Fibroblast of peridontal ligament (primary cell): Measurements from ENCODE around the gene HECW1.
"Not testable (repeated sequence)": the region's sequence is repeated elsewhere in the genome, so short reads cannot be mapped to it uniquely, and the experiment has no call there.

ENCODE experiments used
- DNase-seq: peaks from one replicate; pipeline ENCODE4 v3.0.0-alpha.2; 2010; ENCODE audit errors: extremely low read depth

HECW1 gene

GRCh38 chr7:43308913-43309705 is 196.7 kb downstream of the HECW1 start:
- no peak for DNase-seq

DNA sequence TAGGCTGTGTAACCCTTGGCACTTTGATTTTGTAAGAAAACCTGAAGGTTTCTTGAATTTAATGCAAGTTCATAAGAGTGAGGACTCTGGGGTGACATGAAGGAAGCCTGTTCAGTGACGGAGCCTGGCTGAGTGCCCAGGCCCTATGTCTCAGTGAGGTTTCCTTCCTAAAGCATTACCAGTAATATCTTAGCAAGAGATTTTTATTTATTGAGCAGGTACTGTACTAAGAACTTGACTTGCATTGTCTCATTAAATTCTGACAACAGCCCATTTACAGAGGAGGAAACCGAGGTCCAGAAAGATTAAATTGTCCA is 197.2 kb downstream of the HECW1 start:
- DNase-seq = no peak

DNA sequence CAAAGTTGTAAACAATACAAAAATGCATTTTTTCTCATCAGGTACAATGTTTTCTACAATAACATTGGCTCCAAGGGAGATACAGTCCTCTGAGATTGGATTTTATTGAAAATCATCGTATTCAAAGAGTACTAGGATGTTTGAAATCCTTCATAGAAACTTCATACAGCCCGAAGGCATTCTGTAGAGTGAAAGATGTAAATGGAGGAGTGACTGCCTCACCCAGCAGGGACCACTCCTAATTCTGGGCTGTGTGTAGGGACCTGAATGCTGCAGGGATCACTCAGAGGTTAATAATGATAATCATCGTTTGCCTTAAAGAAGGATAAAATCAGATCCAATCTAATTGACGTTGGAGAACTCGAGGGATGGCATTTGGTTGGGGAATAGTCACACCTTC is 198.6 kb downstream of the HECW1 start:
- DNase-seq = no peak

DNA sequence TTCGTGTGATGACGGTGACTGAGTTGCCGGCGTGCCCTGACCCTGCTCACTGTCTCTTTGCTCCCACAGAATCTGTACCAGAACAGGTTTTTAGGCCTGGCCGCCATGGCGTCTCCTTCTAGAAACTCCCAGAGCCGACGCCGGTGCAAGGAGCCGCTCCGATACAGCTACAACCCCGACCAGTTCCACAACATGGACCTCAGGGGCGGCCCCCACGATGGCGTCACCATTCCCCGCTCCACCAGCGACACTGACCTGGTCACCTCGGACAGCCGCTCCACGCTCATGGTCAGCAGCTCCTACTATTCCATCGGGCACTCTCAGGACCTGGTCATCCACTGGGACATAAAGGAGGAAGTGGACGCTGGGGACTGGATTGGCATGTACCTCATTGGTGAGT is 199.2 kb downstream of the HECW1 start:
- no peak for DNase-seq

GRCh38 chr7:43313628-43314378 is 201.4 kb downstream of the HECW1 start:
- peak; percentile 10 for DNase-seq

DNA sequence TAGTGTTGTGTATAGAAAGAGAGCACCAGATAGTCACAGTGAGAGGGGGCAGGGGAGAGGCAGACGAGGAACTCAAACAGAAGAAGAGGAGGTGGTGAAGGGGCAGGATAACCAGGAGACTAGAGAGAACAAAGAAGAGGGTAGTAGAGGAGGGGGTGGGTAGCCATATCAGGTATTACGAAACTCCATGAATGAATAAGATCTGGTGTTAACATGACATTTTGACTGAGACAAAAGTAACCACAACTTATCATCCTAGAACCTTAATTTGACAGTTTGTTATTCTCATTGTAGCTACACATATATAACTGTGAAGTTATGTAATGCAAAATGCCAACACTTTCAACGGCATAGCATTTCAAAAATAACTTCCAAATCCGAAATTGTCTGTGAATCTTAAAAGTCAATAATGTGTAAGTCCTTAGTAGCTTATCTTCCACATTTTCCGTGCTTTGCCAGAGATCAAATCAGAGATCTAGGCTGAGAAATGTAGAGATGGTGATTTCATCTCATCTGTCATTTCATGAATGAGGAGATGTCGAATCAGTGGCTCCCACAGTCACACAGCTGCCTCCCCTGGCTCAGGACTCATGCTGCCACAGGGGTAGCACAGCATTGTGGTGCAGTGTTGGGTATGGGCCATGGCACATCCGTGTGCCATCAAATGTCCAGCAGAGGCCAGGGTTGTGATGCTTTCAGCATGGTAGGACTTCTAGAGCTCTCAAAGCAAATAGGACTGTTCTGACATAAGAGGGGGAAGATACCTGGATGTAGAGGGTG is 202.1 kb downstream of the HECW1 start:
- no peak for DNase-seq

GRCh38 chr7:43317075-43317474 is 204.6 kb downstream of the HECW1 start:
- DNase-seq = no peak

DNA sequence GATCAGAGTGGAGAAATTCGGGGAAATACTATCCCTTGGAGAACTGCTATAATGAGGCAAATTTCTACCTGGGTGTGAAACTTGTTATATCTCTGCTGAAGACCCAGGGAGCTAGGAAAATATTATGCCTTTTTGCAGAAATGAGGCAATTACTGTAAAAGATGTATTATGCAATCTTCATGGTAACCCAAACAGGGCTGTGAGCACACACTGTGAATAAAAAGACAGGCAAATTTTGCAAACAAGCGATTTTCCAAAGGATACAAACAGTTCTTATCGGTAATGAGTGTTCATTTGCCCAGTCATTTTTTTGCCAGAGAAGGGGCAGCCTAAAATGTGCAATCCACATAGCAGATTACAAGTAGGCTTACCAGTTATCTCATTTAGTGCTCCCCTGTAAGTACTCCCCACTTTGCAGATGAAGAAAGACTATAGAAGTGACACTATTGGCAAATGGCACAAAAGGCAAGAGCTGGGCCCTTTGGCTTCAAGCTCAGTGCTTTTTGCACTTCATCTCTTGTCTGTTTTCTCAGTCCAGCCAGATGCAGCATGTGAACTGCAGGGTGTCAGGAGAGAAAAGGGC is 205.8 kb downstream of the HECW1 start:
- peak; percentile 21 for DNase-seq

DNA sequence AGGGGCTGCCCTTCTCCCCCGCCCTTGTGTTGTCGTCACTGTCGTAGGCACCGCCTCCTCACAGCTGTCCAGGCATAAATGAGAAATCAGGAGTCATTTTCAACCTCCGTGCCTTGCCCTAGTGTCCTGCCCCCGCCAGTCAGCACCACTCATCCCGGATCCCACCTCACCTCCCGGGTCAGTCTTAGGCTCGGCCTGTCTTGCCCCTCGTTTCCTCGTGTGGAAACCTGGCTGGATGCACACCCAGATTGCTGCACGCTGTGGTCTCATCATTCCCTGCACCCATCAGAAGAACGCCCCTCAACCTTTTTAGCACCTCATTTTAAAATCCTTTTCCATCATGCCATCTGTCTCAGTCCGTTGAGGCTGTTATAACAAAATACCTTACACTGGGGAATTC is 213.1 kb downstream of the HECW1 start:
- no peak for DNase-seq

DNA sequence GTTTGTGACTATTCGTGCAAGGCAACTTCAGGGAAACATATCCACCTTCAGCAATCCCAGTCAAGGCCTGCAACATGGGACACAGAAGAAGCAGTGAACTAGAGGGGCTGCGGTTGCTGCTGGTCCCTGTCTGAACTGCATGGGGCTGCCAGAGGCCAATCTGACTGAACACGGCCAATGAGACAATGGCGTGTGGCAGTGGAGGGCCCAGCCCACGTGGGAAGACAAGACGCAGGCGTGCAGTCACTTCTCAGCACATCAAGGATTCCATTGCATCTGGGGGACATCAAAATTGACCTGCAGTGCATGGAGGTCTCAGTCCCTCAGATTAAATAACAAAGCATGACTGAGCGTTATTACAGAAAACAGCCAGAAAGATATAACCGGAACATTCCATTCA is 215.9 kb downstream of the HECW1 start:
- DNase-seq = no peak

DNA sequence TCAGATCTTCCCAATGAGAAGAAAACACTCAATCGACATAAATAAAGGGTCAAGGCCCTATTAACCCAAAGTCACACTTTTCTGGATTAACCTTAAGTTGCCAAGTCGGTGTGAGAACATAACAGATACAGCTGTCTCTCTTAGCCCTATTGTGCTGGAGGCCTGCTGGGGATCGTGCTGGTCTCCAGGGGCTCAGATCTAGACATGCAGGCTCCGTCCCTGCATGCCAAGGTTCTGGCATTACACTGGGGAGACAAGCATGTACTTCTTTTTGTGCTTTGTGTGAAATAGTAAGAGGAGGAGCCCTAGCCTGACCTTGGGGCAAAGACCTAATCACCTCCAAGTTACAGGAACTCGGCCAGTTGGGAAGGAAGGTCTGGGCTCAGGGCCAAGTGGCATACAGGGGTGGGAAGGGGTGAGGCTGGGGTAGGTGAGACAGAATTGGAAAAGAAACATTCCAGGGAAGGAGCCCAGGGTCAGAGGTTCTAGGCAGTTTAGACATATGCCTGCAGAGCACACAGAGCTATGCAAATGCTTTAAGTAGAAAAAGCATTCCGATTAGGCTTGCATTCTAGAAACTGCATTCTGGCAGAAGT is 216.4 kb downstream of the HECW1 start:
- DNase-seq = no peak

GRCh38 chr7:43332193-43332796 is 219.8 kb downstream of the HECW1 start:
- DNase-seq = no peak

DNA sequence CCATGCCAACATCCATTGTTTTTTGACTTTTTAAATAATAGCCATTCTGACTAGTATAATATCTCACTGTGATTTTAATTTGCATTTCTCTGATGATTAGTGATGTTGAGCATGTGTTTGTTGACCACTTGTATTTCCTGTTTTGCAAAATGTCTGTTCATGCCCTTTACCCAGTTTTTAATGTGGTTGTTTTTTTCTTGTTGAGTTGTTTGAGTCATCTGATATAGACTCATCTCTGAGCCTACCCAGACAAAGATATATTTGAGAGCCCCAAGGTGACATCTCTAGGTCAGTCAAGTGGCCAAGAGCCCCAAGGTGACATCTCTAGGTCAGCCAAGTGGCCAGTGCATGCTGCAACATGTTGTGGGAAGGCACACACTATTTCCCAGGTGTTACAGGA is 224.7 kb downstream of the HECW1 start:
- DNase-seq = no peak

GRCh38 chr7:43337811-43338210 is 225.4 kb downstream of the HECW1 start:
- no peak for DNase-seq

DNA sequence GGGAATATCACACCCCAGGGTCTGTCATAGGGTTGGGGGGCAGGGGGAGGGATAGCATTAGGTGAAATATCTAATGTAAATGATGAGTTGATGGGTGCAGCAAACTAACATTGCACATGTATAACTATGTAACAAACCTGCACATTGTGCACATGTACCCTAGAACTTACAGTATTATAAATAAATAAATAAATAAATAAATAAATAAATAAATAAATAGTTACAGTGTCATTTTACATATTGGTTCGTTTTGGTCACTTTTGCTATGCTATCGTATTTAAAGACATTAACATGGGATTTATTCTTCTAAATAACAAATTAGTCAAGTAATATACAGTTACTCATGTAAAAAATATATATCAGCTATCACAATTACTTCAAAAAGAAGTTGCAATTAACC is 228.7 kb downstream of the HECW1 start:
- DNase-seq = no peak

- DNase-seq = not testable (repeated sequence)
Measured at GRCh38 chr7:43343417-43343816, 231.0 kb downstream of the HECW1 start.

- peak; percentile 16 for DNase-seq
Measured at GRCh38 chr7:43345696-43346095, 233.2 kb downstream of the HECW1 start.

GRCh38 chr7:43351683-43352082 is 239.2 kb downstream of the HECW1 start:
- no peak for DNase-seq

- no peak for DNase-seq
Measured at GRCh38 chr7:43353902-43354301, 241.5 kb downstream of the HECW1 start.

DNA sequence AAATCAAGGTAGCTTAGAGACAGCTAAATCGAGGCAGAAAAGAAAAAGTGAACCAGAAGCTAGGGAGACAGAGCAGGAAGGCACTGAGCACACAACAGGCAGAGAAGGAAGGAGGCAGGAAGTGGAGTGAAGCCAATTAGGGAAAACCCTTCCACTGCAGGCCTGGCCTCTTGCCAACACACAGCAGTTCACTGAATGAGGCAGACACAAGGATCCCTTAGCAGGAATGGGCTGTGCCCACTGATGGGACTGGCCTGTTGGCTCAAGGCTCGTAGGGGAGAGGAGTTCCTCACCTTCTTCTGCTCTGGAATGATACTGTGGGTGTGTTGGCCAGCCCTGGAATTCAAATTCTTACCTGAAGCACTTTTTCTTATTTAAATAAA is 250.2 kb downstream of the HECW1 start:
- peak; percentile 5 for DNase-seq

DNA sequence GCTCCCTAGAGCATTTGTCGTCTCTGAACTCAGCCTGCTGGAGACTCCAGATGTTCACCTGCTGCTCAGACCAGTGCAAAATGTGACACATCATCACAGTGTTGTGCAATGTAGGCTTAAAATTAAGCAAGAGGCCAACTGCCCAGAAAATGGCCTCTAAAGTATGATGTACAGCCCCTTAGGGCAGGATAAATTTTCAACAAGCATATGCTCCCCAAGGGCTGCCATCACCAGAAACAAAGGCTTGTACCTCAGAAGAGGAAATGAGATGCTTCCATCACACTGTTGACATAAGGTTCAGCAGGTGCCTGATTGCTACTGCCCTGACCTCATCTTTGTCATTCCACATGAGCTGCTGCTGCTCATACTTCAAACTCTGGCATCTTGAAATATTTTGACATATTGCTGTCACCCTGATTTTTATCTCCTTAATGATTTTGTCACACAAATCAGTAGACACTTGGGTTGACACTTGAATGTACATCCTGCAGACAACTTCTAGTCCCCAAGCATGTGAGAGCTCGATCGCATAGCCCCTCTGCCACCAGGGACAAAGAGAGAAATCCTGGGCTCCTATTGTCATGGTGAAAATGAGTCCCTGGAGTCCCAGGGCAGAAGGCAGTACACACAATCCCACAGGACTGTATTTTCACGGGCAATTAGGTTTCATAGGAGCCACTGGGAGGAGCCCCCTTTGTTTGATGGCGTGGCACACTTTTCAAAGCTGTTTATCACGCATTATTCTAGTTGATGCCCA is 250.8 kb downstream of the HECW1 start:
- DNase-seq = peak; percentile 22
